ENCODE measurements around the gene PSMC3IP. TPM values are rescaled to one million over a fixed set of nuclear protein-coding genes. Genes with fewer than 3 reads are reported as not detected.

The PSMC3IP gene
- total RNA-seq, 1 donor from 2014 or later = 1.8 TPM

DNA sequence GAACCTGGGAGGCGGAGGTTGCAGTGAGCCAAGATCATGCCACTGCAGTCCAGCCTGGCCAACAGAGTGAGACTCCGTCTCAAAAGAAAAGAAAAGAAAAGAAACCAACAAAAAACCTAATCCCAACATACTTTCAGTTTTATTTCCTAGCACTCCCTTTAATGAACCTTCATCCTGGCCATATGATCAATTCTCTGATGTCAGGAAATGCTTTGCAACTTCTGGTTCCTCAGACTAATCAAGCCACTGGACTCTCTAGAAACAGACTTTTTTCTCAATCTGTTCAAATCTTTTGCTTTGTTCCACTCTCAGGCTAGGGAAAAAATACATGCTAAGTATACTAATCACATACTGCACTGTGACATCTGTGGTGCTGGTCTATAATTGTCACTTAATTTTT, 13.4 kb upstream of the PSMC3IP start:
- DNase-seq (ENCODE audit: low spot score) = no peak
- intact Hi-C loops (cut with DNase I) = no loop called here

DNA sequence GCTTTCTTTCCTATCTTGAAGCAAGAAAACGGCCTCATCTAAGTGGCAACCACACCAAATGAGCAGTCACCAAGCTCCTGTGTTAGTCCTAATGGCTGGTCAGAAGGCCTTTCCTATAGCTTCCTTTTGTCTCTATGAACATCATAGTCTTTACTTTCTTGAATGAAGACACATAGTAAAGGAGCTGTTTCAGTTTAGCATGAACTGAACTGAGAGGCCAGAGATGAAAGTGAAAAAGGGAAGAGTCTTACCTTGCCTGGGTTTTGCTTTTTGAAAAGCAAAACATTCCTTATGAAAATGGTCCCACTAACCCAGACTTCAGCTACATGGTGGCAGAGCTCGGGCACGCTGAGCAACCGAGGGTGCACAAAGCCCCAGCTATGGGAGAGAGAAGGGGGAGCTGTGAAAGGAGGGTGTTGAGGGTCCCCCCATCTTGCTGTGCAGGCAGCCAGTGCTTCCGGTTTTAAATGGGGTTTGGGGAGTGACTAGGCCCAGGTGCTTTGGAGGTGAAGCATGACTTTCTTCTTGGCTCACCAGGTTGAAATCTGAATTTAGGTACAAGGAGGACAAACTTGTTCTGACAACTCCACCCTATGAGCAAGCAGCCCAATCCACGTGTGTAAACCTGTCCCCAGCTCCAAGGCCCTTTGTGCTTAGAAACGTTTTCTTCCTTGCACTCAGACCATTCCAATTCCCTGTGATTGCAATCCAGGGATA, 9.1 kb upstream of the PSMC3IP start:
- no peak for DNase-seq (ENCODE audit: low spot score)
- intact Hi-C loops (cut with DNase I) = loop anchor here (10.0 kb wide), 1 partner anchor 348 kb away; no protein-coding TSS in a partner anchor

DNA sequence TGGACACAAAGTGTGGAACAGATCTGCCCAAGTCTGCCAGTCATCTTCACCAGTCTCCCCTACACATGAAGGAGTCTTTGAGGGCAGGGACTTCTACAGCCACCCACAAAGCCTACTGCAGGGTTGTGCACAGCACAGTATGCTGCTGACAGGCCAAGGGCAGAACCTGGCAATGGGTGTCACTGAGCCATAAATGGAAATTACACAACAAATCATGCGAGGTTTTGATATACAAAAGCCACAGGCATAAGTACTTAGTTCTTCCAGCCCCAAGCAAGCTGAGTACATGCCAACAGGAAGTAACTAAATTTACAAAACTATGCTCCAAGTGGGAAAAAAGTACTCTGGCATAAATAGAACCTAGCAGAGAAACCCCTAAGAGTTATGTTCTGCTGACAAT, 7.8 kb upstream of the PSMC3IP start:
- intact Hi-C loops (cut with DNase I) = loop anchor here (10.0 kb wide), 1 partner anchor 349 kb away; no protein-coding TSS in a partner anchor
- DNase-seq (ENCODE audit: low spot score) = no peak

DNA sequence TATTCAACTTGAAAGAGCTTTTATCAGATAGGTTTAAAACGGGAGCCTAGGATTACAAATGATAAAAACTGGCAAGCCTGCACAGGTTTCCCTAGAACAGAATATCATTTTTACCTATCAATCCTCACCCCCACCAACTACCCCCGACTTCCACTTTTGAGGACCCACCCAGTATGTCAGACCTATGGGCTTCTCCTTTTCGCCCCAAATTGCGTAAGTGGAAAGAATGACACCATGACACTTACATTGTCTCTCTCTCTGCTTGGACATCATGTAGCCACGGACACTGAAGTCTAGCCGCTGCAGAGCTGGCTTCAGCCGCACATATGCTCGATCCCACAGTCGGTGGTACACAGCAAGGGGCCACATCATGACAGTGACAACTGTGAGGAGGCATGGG, 7.4 kb upstream of the PSMC3IP start:
- intact Hi-C loops (cut with DNase I) = loop anchor here (10.0 kb wide), 1 partner anchor 350 kb away; no protein-coding TSS in a partner anchor

DNA sequence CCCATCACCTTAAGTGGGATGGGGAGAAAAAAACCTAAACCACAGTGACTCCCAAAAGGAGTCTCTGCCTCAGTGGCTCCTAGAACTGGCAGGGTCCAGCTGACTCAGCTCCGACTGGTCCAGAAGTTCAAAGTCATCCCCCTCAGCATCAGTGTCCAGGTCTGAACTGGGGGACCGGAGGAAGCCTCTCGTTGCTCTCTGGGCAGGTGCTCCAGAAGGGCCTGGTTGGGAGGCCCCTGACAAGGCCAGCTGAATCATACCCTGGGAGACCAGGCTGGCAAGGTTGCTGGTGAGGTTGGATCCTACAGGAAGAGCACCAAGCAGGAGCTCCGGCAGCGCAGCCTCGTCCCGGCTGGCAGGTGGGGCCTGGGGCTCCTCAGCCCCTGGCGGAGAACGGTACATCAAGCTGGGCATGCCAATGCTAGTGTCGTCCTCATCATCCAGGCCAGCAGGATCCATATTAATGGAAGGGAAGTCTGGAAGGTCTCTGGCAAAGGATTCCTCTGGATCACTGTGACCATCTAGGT, 4.3 kb upstream of the PSMC3IP start:
- intact Hi-C loops (cut with DNase I) = loop anchor here (10.0 kb wide), 1 partner anchor 353 kb away; no protein-coding TSS in a partner anchor
- DNase-seq (ENCODE audit: low spot score) = no peak

More for the DNA sequence above, 7.4 kb upstream of the PSMC3IP start:
- no peak for DNase-seq (ENCODE audit: low spot score)

DNA sequence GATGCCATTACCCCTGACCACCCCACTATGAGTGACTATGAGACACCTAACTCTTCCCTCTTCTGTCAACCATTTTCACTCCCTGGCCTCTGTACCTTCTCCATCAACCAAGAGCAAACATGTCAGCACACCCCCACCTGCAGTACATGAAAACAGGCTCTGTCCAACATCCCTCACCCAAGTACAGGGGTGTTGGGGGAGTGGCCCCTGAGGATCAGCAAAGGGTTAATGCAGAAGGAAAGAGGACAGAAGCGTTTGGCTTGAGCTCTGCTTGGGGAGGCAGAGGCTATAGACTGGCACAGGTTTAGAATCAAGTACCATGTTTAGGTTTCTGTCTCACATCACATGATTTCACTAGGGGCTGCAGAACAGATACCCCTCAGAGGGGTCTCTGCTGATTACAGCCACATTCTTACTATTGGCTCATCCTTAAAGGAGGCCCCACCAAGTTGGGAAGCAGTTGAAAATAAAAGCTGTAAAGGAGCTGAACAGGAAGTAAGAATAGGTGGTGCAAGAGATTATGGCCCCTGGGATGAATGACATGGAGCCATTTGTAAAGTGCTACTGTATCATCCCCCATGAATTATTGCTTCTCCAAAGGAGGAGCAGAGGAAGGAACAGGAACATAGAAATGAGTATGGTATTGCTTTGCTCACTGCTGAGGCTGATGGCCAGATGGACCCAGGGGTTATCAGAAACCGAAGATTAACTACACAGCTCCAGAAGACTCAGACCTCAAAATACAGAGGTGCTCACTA, 2.4 kb upstream of the PSMC3IP start:
- intact Hi-C loops (cut with DNase I) = loop anchor here (5.0 to 10.0 kb wide), 2 partner anchors 182 to 355 kb away; partner anchors contain the start of gene RAMP2
- DNase-seq (ENCODE audit: low spot score) = no peak

DNA sequence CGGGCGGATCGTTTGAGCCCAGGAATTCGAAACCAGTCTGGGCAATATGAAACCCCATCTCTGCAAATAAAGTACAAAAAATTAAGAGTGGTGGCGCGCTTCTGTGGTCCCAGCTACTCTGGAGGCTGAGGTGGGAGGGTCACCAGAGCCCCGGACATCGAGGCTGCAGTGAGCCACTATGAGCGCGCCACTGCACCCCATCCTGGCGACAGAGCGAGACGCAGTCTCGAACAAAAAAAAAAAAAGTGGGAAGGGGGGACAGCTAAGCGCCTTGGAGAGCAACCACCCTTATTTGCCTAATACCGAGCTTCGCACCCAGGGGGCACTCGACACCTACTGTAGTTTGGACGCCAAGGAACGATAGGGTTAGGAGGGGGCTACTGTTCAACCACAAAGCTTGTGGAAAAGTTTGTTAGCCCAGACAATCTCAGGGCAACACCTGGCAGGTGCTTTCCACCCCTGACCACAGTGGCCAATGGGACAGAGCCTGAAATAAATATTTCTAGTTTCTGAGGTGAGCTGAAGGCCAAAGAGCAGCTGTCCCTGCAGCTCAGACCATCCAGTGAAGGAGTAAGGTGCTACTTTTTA, 847 bp upstream of the PSMC3IP start:
- DNase-seq (ENCODE audit: low spot score) = peak; percentile 83
- intact Hi-C loops (cut with DNase I) = loop anchor here (1.0 to 5.0 kb wide), 2 partner anchors 101 to 184 kb away; partner anchors contain the start of gene RAMP2

DNA sequence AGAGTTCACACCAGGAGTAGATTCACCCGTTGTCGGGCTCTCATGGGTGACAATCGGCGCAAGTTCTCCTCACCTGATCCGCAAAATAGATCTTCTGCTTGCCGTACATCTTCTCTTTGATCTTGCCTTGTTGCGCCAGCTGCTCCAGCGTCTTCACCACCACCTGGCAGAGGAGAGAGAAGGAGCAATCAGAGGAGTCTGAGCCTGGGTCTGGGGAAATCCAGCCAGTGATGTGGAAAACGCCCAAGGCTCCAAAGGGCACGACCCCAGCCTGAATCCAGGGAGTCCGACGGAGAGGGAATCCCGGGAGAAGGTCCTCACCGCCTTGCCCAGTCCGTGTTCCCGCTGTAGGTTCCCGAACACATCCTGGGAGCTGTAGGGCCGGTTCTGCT, 393 bp downstream of the PSMC3IP start:
- DNase-seq (ENCODE audit: low spot score) = no peak

DNA sequence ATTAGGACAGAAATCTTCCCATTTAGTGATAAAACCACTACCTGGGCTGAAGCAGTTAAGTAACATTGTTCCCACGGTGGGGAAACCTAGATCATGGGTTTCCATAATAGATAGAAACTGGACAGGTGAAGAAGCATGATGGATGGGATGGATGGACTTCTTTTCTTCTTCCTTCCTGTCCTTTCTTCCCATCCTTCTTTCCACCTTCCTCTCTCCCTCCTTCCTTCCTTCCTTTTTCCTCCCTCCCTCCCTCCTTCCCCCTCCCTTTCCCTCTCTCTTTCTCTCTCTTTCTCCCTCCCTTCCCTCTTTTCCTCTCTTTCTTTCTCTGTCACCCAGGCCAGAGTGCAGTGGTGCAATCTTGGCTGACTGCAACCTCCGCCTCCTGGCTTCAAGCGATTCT, 3.1 kb downstream of the PSMC3IP start:
- intact Hi-C loops (cut with DNase I) = no loop called here
- no peak for DNase-seq (ENCODE audit: low spot score)

More for the DNA sequence above, 393 bp downstream of the PSMC3IP start:
- intact Hi-C loops (cut with DNase I) = loop anchor here (2.0 to 5.0 kb wide), 2 partner anchors 32 to 185 kb away; partner anchors contain the start of genes RAMP2, RETREG3 and TUBG1

DNA sequence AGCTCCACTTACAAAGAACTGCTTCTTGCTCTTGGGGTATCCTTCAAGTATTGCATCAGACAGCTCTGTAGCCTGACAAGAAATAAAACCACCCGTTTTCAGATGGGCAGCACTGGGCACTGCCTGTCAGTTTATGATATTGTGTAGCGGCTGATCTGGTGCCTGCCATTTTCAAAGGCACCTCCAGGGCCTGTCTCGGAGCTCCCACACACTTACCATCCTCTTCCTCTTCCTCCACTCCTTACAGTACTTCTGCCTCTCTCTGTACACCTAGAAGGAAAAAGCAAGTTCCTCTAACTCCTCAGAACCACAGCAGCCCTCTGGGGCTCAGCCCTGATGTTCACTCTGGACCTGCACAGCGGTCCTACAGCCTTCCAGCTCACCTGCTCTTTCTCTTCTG, 4.4 kb downstream of the PSMC3IP start:
- intact Hi-C loops (cut with DNase I) = no loop called here
- DNase-seq (ENCODE audit: low spot score) = no peak

DNA sequence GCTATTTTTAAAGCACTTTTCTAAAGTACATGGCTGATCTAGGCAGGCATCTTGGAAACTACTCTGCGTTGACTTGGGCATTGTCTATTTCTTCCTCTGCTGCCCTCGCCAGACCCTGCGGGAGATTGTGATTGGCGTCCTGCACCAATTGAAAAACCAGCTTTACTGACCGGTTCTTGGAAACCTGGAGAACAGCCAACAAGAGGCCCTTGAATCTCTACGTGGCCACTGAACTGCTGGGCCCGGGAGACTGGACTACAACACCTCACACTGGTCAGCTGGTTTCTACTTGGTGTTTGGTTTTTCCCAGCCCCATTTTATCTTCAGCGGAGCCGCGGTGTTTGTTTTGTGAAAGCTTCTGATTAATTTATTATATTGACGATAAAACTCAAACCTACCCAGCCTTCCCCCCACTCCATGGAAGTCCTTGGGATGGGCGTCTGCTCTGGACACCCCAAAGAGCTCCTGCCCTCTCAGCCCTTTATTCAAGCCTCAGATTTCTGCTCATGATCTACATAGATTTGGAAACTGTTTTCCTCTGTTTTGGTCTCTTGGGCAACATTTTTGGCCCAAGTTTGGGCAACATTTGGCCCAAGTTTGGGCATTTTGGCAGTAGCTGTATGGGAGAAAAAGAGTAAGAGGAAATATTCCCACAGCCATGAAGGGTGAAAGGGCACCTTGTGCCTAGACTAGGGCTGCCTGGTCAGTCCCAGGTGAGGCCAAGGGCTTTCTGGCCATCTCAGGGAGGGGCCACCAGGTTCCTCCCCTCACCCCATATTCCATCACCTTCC, 5.9 kb downstream of the PSMC3IP start:
- no peak for DNase-seq (ENCODE audit: low spot score)
- intact Hi-C loops (cut with DNase I) = no loop called here

DNA sequence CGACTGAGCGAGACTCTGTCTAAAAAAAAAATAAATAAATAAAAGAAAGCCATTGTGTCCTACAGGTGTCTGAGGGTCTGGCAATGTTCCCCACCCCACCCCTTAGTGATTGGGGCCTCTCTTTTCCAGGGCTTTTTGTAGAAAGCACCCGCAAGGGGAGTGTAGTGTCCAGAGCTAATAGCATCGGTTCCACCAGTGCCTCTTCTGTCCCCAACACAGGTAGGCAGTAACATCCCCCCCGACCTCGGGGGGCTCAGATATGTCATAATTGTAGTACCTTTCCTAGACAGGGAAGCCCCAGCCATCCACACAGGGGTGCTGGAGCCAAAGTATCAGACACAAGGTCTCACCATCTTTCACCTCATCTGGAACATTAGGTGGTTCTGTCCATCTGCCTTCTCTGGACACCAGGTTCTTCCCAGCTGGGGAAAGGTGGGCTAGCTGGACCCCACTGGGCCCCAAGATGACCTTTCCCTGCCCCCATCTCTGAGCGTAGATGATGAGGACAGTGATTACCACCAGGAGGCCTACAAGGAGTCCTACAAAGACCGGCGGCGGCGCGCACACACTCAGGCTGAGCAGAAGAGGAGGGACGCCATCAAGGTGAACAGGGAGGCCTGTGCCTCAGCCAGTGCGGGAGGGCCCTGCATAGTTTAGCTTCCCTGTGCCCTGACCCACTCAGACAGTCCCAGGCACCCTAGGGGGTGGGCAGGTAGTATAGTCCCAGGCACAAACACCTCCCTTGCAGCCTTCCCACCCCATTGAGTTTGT, 9.0 kb downstream of the PSMC3IP start:
- intact Hi-C loops (cut with DNase I) = loop anchor here (5.0 kb wide), 1 partner anchor 39 kb away; the partner anchor contains the start of genes RETREG3 and TUBG1
- DNase-seq (ENCODE audit: low spot score) = no peak

DNA sequence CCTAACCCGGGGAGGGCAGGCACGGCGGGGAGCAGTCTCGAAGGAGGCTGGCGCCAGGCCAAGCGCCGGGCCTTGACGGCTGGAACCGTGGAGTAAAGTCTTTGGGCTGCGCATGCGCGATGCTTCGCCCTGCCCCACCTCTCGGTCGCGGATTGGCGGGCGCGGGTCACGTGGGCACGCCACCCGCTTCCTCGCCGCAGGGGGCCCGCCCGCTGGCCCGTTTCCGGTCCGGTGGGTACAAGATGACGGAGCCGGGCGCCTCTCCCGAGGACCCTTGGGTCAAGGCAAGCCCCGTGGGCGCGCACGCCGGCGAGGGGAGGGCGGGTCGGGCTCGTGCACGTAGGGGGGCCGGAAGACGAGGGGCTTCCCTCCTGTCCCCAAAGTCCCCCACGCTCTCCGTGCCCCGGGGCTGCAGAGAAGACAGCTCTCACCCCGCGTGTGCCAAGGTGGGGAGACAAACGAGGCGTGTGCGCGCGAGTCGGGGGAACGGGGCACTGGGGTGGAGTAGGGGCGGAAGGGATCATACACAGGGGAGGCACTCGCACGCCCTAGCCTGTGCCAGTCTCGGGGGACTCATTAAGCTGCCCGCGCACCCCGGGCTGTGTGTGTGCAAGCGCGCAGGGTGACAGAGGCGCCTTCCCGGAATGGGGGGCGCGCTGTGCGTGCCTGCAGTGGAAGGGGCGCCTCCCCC, 10.5 kb downstream of the PSMC3IP start, which contains the start of gene MLX:
TSS of gene MLX (plus strand) at position 218 of the 691 bp plus-strand sequence. CDS start at position 243, 25 bp downstream.
- intact Hi-C loops (cut with DNase I) = loop anchor here (5.0 kb wide), 1 partner anchor 40 kb away; the partner anchor contains the start of genes RETREG3 and TUBG1
- DNase-seq (ENCODE audit: low spot score) = peak; percentile 96

DNA sequence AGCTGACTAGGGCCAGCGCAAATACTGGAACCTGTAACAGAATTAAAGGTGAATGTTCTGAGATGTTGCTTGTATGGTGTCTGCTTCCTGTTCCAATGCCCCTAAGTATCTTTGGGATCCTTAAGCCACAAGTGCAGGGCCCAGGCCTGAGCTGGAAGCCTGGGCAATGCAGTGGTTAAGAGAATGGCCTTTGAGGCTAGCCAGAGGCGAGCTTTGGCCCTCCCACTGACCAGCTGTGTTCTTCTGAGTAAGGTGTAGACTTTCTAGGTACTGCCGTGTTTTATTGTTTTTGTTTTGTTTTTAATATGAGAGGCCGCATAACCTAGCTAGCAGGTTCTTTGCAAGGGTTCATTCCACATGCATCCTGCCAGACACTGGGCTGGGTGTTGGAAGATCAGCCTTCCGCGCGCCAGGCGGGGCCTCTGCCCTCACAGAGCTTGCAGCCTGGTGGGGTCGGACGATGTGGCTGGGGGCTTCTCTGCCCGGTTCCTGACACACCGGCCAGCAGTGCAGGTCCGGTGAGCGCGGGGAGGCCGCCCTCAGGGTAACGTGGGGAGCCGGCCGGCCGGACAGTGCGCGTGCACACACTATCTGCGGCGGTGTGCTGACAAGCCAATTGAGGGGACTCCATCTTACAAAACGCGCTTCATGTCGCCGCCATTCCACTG, 11.2 kb downstream of the PSMC3IP start:
- no peak for DNase-seq (ENCODE audit: low spot score)
- intact Hi-C loops (cut with DNase I) = loop anchor here (5.0 kb wide), 1 partner anchor 41 kb away; the partner anchor contains the start of genes RETREG3 and TUBG1

DNA sequence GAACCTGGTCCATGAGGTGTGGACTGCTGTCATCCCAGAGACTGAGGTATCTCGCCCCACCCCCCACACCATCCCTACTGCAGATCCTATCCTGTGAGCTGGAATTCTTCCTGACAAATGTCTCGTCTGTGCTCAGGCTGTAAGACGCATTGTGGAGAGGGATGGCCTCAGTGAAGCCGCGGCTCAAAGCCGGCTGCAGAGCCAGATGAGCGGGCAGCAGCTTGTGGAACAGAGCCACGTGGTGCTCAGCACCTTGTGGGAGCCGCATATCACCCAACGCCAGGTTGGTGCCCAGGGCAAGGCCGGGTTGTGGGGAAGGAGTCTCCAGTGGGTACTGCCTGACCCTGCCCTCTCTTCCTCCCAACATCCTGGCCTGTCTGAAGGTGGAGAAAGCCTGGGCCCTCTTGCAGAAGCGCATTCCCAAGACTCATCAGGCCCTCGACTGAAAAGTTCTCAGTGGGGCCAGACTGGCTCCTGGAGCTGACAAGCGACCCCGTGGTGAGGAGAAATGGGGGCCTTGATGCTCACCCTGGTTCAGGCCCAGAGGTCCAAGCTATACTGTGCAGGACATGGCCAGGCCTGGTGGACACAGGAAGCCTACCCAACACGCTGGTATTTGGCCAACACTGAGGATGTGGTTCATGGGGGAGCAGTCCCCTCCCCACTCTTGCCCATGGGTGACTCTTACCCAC, 11.9 kb downstream of the PSMC3IP start:
- DNase-seq (ENCODE audit: low spot score) = no peak
- intact Hi-C loops (cut with DNase I) = loop anchor here (5.0 kb wide), 1 partner anchor 42 kb away; the partner anchor contains the start of genes RETREG3 and TUBG1

Measured in cardiac septum (tissue), 1 donor.